OCI-LY3 (cell line): ENCODE data around the gene PRSS56.

Source experiments
- H2AFZ ChIP-seq: fragments of 200-600, 300-600 bp; shearing (Covaris generic); 2 replicates; pipeline ENCODE4 v1.6.0; 2014; ENCODE audit warnings: antibody characterized with exemption, low read depth, low read length
- H3K27ac ChIP-seq: fragments of 200-600, 300-600 bp; sonication (generic); 2 replicates; pipeline ENCODE4 v1.5.1; 2014; ENCODE audit warnings: mild to moderate bottlenecking, low read length, moderate library complexity, mixed read lengths
- H3K27me3 ChIP-seq: fragments of 200-600, 300-600 bp; sonication (generic); 2 replicates; pipeline ENCODE4 v1.6.1; 2014; ENCODE audit warnings: low read depth, low read length, mixed read lengths
- H3K36me3 ChIP-seq: fragments of 200-600, 300-600 bp; sonication (generic); replicated peaks from 2 replicates; pipeline ENCODE3; 2014; ENCODE audit warnings: low read depth, low read length, mixed read lengths
- H3K4me1 ChIP-seq: fragments of 300-600, 200-600 bp; sonication (generic); 2 replicates; pipeline ENCODE4 v1.6.1; 2014; ENCODE audit warnings: low read length, mixed read lengths
- H3K4me2 ChIP-seq: fragments of 200-600, 300-600 bp; sonication (generic); 2 replicates; pipeline ENCODE4 v1.6.1; 2014; ENCODE audit warnings: low read length, mixed read lengths
- H3K4me3 ChIP-seq: fragments of 300-600, 200-600 bp; sonication (generic); 2 replicates; pipeline ENCODE4 v1.5.1; 2014; ENCODE audit warnings: antibody characterized with exemption, mild to moderate bottlenecking, low read length, moderate library complexity
- H3K79me2 ChIP-seq: fragments of 300-600, 200-600 bp; shearing (Covaris generic); 2 replicates; pipeline ENCODE4 v1.6.1; 2014; ENCODE audit warnings: mild to moderate bottlenecking, low read length, mixed read lengths
- H3K9ac ChIP-seq: fragments of 300-600, 200-600 bp; shearing (Covaris generic); 2 replicates; pipeline ENCODE4 v1.6.0; 2014; ENCODE audit warnings: mild to moderate bottlenecking, low read length, moderate library complexity
- H3K9me3 ChIP-seq: fragments of 200-600, 300-600 bp; shearing (Covaris generic); 2 replicates; pipeline ENCODE4 v1.6.1; 2014; ENCODE audit warnings: low read length, mixed read lengths; ENCODE audit not compliant: insufficient read depth
- H4K20me1 ChIP-seq: fragments of 200-600, 300-600 bp; sonication (generic); 2 replicates; pipeline ENCODE4 v1.6.1; 2016; ENCODE audit warnings: low read length, mixed read lengths; ENCODE audit not compliant: insufficient read depth
- EZH2phosphoT487 ChIP-seq: fragments of 200-600 bp; shearing (Covaris generic); IDR thresholded peaks from 2 replicates; pipeline ENCODE4 v1.6.1; 2018; ENCODE audit warnings: antibody characterized with exemption, mixed run types, low read depth
- TF ChIP-seq, protein P1 (sequence below): fragments of 200-600, 300-600 bp; sonication (generic); IDR thresholded peaks from 2 replicates; pipeline ENCODE4 v1.5.1; 2014; ENCODE audit warnings: antibody characterized with exemption, low read length, low read depth

Gene PRSS56

DNA sequence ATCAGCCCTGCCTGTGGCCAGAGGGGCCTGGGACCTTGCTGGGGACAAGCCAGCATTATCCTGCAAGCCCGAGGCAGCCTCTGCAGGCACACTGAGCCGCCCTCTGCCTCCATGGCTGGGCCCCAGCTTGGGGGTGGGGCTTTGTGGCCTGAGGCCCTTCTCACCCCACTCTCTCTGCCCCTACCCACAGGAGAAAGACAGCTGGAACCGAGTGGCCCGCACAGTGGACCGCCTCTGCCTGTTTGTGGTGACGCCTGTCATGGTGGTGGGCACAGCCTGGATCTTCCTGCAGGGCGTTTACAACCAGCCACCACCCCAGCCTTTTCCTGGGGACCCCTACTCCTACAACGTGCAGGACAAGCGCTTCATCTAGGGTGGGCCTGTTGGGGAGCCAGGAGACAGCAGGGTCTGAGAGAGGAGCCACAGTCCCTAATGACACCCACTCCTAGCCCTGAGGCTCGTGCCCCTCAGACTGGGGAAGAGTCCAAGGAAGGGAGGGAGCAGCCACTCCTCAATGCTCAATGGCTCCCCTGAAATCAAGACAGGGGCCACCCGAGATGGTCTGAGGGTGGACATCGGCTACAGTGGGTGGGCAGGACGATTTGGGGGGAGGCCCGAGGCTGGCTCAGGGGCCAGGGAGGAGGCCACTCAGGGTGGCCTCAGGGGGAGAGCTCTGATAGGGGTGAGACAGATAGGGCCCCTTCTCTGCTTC lies 14.9 kb downstream of the PRSS56 start:
- Histone ChIP-seq H3K36me3 (no peaks in the 10 kb centered on the region), H3K9ac (no peak overlapping the region), H3K4me1 (no peaks in the 10 kb centered on the region), H3K79me2 (no peaks in the 10 kb centered on the region), H3K27me3 (no peaks in the 10 kb centered on the region), H3K9me3 (no peaks in the 10 kb centered on the region), H4K20me1 (no peaks in the 10 kb centered on the region), H3K4me3 (no peak overlapping the region), H2AFZ (no peak overlapping the region), H3K4me2 (no peak overlapping the region), H3K27ac (no peak overlapping the region)
- TF ChIP-seq EZH2phosphoT487, result no peak
- TF ChIP-seq, protein P1, sequence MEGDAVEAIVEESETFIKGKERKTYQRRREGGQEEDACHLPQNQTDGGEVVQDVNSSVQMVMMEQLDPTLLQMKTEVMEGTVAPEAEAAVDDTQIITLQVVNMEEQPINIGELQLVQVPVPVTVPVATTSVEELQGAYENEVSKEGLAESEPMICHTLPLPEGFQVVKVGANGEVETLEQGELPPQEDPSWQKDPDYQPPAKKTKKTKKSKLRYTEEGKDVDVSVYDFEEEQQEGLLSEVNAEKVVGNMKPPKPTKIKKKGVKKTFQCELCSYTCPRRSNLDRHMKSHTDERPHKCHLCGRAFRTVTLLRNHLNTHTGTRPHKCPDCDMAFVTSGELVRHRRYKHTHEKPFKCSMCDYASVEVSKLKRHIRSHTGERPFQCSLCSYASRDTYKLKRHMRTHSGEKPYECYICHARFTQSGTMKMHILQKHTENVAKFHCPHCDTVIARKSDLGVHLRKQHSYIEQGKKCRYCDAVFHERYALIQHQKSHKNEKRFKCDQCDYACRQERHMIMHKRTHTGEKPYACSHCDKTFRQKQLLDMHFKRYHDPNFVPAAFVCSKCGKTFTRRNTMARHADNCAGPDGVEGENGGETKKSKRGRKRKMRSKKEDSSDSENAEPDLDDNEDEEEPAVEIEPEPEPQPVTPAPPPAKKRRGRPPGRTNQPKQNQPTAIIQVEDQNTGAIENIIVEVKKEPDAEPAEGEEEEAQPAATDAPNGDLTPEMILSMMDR, result no peak

DNA sequence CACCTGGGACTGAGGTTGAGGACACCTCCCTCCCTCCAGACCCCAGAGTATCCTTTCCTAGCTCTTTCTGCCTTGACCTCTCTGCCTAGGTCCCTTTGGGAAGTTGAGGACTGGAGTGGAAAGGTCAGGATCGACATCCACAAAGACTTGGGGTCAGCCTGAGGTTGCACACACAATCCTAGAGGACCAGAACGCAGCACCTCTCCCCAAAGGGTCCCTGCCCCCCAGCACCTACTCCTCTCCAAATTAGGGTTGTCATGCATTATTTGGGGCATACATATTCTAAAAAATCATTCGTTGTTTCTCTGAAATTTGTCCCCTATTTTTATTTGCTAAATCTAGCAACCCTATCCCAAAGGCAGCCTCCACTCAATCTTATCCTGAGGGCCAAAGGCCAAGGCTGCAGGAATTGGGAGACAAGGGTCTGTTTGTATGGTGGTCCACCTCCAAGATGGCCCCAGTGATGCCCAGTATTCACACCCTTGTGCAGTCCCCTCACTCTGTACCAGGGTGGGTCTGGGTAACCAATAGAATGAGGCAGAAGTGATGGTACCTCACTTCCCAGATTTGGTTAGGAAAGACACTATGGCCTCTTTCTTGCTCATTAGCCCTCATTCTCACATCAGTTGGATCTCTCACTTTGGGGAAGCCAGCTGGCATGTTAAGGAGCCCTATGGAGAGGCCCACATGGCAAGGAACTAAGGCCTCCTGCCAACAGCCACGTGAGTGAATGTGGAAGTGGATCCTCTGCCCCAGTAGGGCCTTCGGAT lies 15.8 kb downstream of the PRSS56 start:
- Histone ChIP-seq H3K79me2 (no peaks in the 10 kb centered on the region), H3K4me2 (no peak overlapping the region), H3K27ac (no peak overlapping the region), H3K9me3 (no peaks in the 10 kb centered on the region), H3K4me3 (no peak overlapping the region), H3K4me1 (no peaks in the 10 kb centered on the region), H3K9ac (no peak overlapping the region), H3K27me3 (no peaks in the 10 kb centered on the region), H3K36me3 (no peaks in the 10 kb centered on the region), H4K20me1 (no peaks in the 10 kb centered on the region), H2AFZ (no peak overlapping the region)
- no peak for TF ChIP-seq EZH2phosphoT487
- TF ChIP-seq, protein P1, result no peak

DNA sequence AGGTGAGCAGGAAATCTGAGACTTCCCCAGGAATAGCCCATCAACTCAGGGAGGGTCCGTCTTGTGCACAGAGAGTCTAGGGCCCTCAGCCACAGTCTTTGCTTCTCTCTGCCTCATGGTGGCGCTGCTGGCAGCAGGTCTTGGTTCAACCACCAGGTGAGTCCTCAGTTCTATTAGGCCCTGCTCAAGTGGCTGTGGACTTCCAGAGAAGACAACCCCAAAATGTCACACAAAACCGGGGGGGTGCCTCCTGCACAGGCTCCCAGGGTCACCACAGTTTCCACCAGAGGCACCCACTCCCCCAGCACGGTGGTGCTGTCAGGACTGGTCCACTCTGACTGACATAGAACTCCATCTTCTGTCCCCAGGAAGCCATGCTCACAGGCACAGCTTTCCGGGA lies 16.9 kb downstream of the PRSS56 start:
- Histone ChIP-seq H3K9ac (no peak overlapping the region), H4K20me1 (no peaks in the 10 kb centered on the region), H3K27me3 (no peaks in the 10 kb centered on the region), H2AFZ (no peak overlapping the region), H3K4me3 (no peak overlapping the region), H3K4me2 (no peak overlapping the region), H3K27ac (no peak overlapping the region), H3K4me1 (no peaks in the 10 kb centered on the region), H3K9me3 (no peaks in the 10 kb centered on the region), H3K79me2 (no peaks in the 10 kb centered on the region), H3K36me3 (no peaks in the 10 kb centered on the region)
- TF ChIP-seq EZH2phosphoT487, result no peak
- TF ChIP-seq, protein P1, result peak; percentile 35

DNA sequence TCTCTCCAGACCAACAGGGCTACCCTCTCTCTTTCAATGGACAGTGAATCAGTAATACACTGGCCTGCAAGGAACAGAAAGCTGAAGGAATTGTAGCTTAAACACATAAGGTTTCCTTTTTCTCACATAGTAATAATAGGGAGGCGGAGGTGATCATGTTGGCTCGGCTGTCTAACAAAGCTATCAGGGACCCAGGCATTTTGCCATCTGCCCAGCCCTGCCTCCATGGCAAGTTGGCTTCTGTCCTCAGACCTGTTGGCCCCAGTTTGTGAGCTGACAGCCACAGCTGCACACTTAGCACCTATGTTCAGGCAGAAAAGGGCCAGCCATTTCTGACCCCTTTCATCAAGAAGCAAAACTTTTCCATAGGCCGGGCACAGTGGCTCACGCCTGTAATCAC lies 17.3 kb downstream of the PRSS56 start:
- no peak overlapping the region for H3K27ac ChIP-seq
- no peak overlapping the region for H3K4me2 ChIP-seq
- no peaks in the 10 kb centered on the region for H3K79me2 ChIP-seq
- no peaks in the 10 kb centered on the region for H3K36me3 ChIP-seq
- H3K9ac ChIP-seq, result no peak overlapping the region
- no peak overlapping the region for H3K4me3 ChIP-seq
- H4K20me1 ChIP-seq, result no peaks in the 10 kb centered on the region
- H3K27me3 ChIP-seq, result no peaks in the 10 kb centered on the region
- TF ChIP-seq, protein P1, result no peak
- no peak for TF ChIP-seq EZH2phosphoT487
- no peak overlapping the region for H2AFZ ChIP-seq
- H3K4me1 ChIP-seq, result no peaks in the 10 kb centered on the region
- H3K9me3 ChIP-seq, result no peaks in the 10 kb centered on the region
